Measurements from ENCODE around the gene CPXM2. TPM values are rescaled to one million over a fixed set of nuclear protein-coding genes. Genes with fewer than 3 reads are reported as not detected.

Gene CPXM2
- total and polyA plus RNA-seq, 4 donors = 0.05 to 0.92 (median 0.44) TPM

- Histone ChIP-seq H3K27me3 (ENCODE audit: control insufficient read depth in 4 of 4, insufficient read depth in 4 of 4, low read length in 3 of 4) (peaks cover 0 to 6% (median 0%) of the 10 kb centered on the region in 4 donors), H3K9ac (ENCODE audit: low read depth in 1 of 2, low read length in 2 of 2) (no peak overlapping the region), H3K27ac (ENCODE audit: low read depth in 1 of 2, low read length in 2 of 2) (no peak overlapping the region), H3K4me1 (ENCODE audit: control insufficient read depth in 4 of 4, insufficient read depth in 4 of 4, low read length in 3 of 4) (no peaks in the 10 kb centered on the region), H3K9me3 (ENCODE audit: control insufficient read depth in 4 of 4, low read length in 3 of 4) (no peaks in the 10 kb centered on the region), H3K4me3 (ENCODE audit: low read depth in 1 of 3, low read length in 3 of 3) (no peak overlapping the region), H3K36me3 (ENCODE audit: control insufficient read depth in 4 of 4, insufficient read depth in 3 of 4, low read depth in 1 of 4, low read length in 3 of 4) (no peaks in the 10 kb centered on the region)
- no peak for DNase-seq (ENCODE audit: low spot score)
- WGBS = 78% methylated on average over 9 of the region's 9 CpGs
- TF ChIP-seq EGR1 (IDR thresholded peaks at IDR 0.05; ENCODE audit: low read depth in 2 of 2) (no peak), RXRA (IDR thresholded peaks at IDR 0.05) (no peak), JUND (IDR thresholded peaks at IDR 0.05) (no peak), FOXA1 (IDR thresholded peaks at IDR 0.05) (no peak)
Observed at GRCh38 chr10:123781324-123781900, 110.2 kb downstream of the CPXM2 start.

GRCh38 chr10:123778719-123779517 lies 112.7 kb downstream of the CPXM2 start:
- Histone ChIP-seq H3K4me1 (ENCODE audit: control insufficient read depth in 4 of 4, insufficient read depth in 4 of 4, low read length in 3 of 4) (no peaks in the 10 kb centered on the region), H3K27me3 (ENCODE audit: control insufficient read depth in 4 of 4, insufficient read depth in 4 of 4, low read length in 3 of 4) (peaks cover 0 to 6% (median 0%) of the 10 kb centered on the region in 4 donors), H3K36me3 (ENCODE audit: control insufficient read depth in 4 of 4, insufficient read depth in 3 of 4, low read depth in 1 of 4, low read length in 3 of 4) (no peaks in the 10 kb centered on the region), H3K27ac (ENCODE audit: low read depth in 1 of 2, low read length in 2 of 2) (no peak overlapping the region), H3K9ac (ENCODE audit: low read depth in 1 of 2, low read length in 2 of 2) (no peak overlapping the region), H3K4me3 (ENCODE audit: low read depth in 1 of 3, low read length in 3 of 3) (no peak overlapping the region), H3K9me3 (ENCODE audit: control insufficient read depth in 4 of 4, low read length in 3 of 4) (no peaks in the 10 kb centered on the region)
- no peak for DNase-seq (ENCODE audit: low spot score)
- WGBS = 51% methylated on average over 7 of the region's 7 CpGs
- no peak for TF ChIP-seq JUND (IDR thresholded peaks at IDR 0.05)
- no peak for TF ChIP-seq RAD21 (IDR thresholded peaks at IDR 0.05)
- TF ChIP-seq MAX (IDR thresholded peaks at IDR 0.05) = no peak
- TF ChIP-seq HNF4G (IDR thresholded peaks at IDR 0.05) = no peak
- no peak for TF ChIP-seq REST (IDR thresholded peaks at IDR 0.05)
- no peak for TF ChIP-seq HNF4A (conservative IDR thresholded peaks at IDR 0.05)
- TF ChIP-seq FOXA2 (IDR thresholded peaks at IDR 0.05) = no peak
- no peak for TF ChIP-seq YY1 (IDR thresholded peaks at IDR 0.05)
- no peak for TF ChIP-seq GABPA (IDR thresholded peaks at IDR 0.05 in 1 of 2, conservative IDR thresholded peaks at IDR 0.05 in 1 of 2)
- TF ChIP-seq NR2F2 (IDR thresholded peaks at IDR 0.05) = no peak
- TF ChIP-seq TAF1 (conservative IDR thresholded peaks at IDR 0.05) = no peak
- TF ChIP-seq FOXA1 (IDR thresholded peaks at IDR 0.05) = no peak

- DNase-seq (ENCODE audit: low spot score) = no peak
- H3K4me1 ChIP-seq (ENCODE audit: control insufficient read depth in 4 of 4, insufficient read depth in 4 of 4, low read length in 3 of 4) = no peaks in the 10 kb centered on the region
- H3K27me3 ChIP-seq (ENCODE audit: control insufficient read depth in 4 of 4, insufficient read depth in 4 of 4, low read length in 3 of 4) = peaks cover 0 to 6% (median 0%) of the 10 kb centered on the region in 4 donors
- no peaks in the 10 kb centered on the region for H3K9me3 ChIP-seq (ENCODE audit: control insufficient read depth in 4 of 4, low read length in 3 of 4)
- H3K4me3 ChIP-seq (ENCODE audit: low read depth in 1 of 3, low read length in 3 of 3) = no peak overlapping the region
- no peak overlapping the region for H3K27ac ChIP-seq (ENCODE audit: low read depth in 1 of 2, low read length in 2 of 2)
- no peaks in the 10 kb centered on the region for H3K36me3 ChIP-seq (ENCODE audit: control insufficient read depth in 4 of 4, insufficient read depth in 3 of 4, low read depth in 1 of 4, low read length in 3 of 4)
- WGBS = 67% methylated on average over 3 of the region's 3 CpGs
- H3K9ac ChIP-seq (ENCODE audit: low read depth in 1 of 2, low read length in 2 of 2) = no peak overlapping the region
- TF ChIP-seq JUND (IDR thresholded peaks at IDR 0.05) (no peak), ATF3 (IDR thresholded peaks at IDR 0.05) (no peak), HNF4G (IDR thresholded peaks at IDR 0.05) (no peak), FOXA1 (IDR thresholded peaks at IDR 0.05) (no peak), MAX (IDR thresholded peaks at IDR 0.05) (no peak), EGR1 (IDR thresholded peaks at IDR 0.05; ENCODE audit: low read depth in 2 of 2) (no peak), RAD21 (IDR thresholded peaks at IDR 0.05) (no peak), YY1 (IDR thresholded peaks at IDR 0.05) (no peak), NR2F2 (IDR thresholded peaks at IDR 0.05) (no peak), REST (IDR thresholded peaks at IDR 0.05) (no peak), ZBTB33 (IDR thresholded peaks at IDR 0.05) (no peak)
Observed at GRCh38 chr10:123777881-123778280, 113.7 kb downstream of the CPXM2 start.
